Placental pericyte (primary cell): ENCODE results near the gene SYT14. TPM values are rescaled to one million over a fixed set of nuclear protein-coding genes. Genes with fewer than 3 reads are reported as not detected.

Experiments used
- total RNA-seq: library from RNA; depleted of rRNA; stranded (reverse); fragments of >200 nt; gene quantifications from 2 replicates; pipeline ENCODE4 v1.2.3, GENCODE V29; 2012

SYT14 gene
- 1.8 and 2.6 TPM in 2 replicates for total RNA-seq

GRCh38 chr1:209937996-209938959 is at the start of gene SYT14:
SYT14 (plus strand) TSS chr1:209938217; CDS start chr1:209938265, 48 bp downstream.

Other genes starting within 250 kb of the SYT14 start
- gene HSD11B1, start 233.4 kb upstream of the SYT14 start, total RNA-seq, result 11.6 and 18.6 TPM in 2 replicates
- gene TRAF3IP3, start 182.2 kb upstream of the SYT14 start, total RNA-seq, result 0.14 TPM in 1 of 2 replicates, not detected in the other
- 1.8 and 4.4 TPM in 2 replicates for gene C1orf74, start 153.7 kb upstream of the SYT14 start, total RNA-seq
- under 0.01 and 0.14 TPM in 2 replicates for gene IRF6, start 132.1 kb upstream of the SYT14 start, total RNA-seq
- gene UTP25, start 110.2 kb upstream of the SYT14 start, total RNA-seq, result 11.4 and 20.6 TPM in 2 replicates